Stimulated activated CD4-positive, alpha-beta T cell treated with anti-CD3 and anti-CD28 coated beads, Interleukin-15, amount 100 ng/mL, for 48 hours (primary cell): Measurements from ENCODE around the gene PHLDB2.

Experiments
- DNase-seq, 2 donors: peaks; one replicate each; pipeline ENCODE4 v3.0.0-alpha.2; 2020; ENCODE audit warnings: low read depth in 2 of 2

PHLDB2 gene

GRCh38 chr3:111851511-111851954, 7.5 kb upstream of the PHLDB2 start:
- DNase-seq, result no peak

DNA sequence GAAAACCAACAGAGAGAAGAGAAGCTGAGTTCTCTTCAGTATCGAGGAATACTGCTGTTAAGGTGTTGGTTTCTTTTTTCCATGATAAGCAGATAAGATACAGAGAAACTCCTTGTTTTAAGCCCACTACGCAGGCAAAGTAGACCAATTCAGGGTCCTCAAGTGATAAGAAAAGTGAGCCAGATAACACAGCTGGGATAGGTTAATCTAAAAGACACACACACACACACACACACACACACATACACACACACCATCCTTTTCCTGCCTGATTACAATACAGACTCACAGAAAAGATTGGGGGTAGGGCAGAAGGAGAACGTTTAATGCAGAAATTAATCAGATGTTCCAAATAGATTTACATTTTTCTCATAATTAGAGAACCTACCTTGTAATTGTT, 6.5 kb upstream of the PHLDB2 start:
- no peak for DNase-seq

DNA sequence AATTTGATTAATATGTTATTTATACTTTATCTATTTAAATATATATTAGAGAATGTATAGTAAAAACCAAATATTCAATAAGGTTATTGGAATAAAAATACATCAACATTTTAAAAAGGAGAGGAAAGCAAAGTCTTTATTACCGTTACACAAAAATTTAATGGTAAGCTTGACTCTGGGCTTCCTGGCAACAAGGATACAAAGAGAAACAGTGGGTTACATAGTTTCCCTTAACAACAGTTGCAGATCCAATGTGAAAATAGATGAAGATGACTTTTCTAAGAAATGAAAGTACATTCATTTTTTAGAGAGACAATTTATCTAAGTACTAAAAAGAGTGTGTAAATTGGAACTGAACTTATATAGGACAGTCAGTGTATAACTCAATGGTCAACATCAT, 6.0 kb upstream of the PHLDB2 start:
- no peak for DNase-seq

- DNase-seq, result no peak
These were observed 4.1 kb upstream of the PHLDB2 start for GRCh38 chr3:111854990-111855389.

DNA sequence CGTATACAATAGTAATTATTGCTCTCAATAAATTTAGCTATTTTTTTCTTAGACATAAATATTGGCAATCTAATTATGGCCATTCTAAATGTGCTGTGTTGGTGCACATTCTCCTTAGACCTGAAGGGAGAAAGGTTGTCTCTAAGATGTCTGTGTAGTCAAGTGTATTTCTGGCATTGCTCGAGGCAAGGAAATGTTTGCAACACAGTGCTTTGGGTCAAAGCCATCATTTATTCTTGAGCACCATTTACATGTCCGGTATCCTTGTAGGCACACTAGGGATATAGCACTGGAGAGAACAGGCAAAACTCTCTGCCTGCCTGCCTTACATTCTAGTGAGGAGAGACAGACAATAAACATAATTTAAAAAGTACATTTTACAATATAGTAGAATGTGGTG, 2.6 kb upstream of the PHLDB2 start:
- DNase-seq, result no peak

DNA sequence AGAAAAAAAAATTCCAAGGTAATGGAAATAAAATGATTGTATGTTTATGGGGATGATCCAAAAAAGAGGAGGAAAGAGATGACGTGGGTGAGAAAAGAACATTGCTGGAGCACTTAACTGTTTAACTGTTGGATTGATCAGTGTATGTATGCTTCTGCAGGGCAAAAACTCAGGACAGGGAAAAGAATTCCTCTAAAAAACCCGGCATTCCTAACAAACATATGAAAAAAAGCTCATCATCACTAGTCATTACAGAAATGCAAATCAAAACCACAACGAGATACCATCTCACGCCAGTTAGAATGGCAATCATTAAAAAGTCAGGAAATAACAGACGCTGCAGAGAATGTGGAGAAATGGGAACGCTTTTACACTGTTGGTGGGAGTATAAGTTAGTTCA, 1.6 kb upstream of the PHLDB2 start:
- DNase-seq, result no peak

DNA sequence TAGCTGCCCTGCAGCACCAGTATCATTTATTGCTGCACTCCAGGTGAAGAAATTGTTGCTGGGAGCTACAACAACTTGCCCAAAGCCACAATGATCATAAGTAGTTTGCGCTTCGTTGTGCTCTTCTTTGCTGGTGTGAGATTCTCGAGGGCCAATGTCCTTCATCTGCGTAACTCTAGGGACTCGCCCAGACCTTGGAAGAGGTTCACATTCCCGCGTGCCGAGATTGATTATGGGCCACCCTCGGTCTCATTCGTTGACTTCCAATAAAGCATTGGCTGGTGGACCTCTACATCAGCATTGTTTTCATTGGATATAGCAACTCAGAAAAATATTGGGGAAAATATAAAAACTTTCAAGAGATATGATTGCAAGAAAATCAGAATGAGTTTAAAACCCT, 423 bp upstream of the PHLDB2 start:
- no peak for DNase-seq

DNA sequence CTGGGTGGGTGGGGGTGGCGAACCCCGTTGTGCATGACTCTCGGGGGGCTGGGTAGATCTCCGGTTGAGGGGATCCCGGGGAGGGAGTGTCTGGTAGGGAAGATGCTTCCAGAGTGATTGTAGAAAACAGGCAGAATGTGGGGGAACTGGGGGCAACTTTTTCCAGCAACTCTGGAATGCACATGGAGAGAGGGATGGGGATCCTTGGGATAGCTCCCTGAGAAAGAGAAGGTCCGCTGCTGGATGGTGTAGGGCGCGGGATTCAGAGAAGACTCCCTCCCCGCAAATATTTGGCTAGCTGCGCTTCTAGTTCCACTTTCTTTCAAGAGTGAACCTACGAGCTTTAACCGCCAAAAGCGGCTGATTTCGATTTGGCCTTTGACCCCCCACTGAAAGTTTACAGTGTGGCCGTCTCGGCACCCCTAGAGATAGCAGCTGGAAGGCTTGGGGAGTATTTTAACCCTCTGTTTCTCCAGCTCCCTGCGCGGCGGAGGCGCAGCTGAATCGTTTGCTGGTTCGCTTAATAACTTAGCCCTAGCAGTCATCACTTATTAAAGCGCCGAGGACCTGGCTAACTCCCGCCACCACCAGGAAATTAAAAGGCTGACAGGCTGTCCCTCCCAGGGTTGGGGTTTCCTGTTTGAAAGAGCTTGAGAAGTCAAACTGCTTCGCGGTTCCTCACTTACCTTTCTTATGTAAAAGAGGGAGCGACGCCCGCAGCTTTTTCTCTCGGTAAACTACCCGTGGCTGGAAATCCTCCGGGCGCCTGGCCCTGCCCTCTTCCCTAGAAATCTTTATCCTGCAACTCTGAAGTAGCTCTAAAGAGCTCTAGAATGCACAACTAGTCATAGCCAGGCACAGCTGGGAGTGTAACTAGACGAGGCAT, 1.2 kb downstream of the PHLDB2 start:
- DNase-seq, result peak; percentile 15 to 20

- no peak for DNase-seq
These were observed 2.3 kb downstream of the PHLDB2 start for GRCh38 chr3:111861391-111861790.

- DNase-seq, result no peak
These were observed 3.4 kb downstream of the PHLDB2 start for GRCh38 chr3:111862415-111862814.

- no peak for DNase-seq
These were observed 3.9 kb downstream of the PHLDB2 start for GRCh38 chr3:111862974-111863373.

- no peak for DNase-seq
These were observed 5.1 kb downstream of the PHLDB2 start for GRCh38 chr3:111863942-111864694.

DNA sequence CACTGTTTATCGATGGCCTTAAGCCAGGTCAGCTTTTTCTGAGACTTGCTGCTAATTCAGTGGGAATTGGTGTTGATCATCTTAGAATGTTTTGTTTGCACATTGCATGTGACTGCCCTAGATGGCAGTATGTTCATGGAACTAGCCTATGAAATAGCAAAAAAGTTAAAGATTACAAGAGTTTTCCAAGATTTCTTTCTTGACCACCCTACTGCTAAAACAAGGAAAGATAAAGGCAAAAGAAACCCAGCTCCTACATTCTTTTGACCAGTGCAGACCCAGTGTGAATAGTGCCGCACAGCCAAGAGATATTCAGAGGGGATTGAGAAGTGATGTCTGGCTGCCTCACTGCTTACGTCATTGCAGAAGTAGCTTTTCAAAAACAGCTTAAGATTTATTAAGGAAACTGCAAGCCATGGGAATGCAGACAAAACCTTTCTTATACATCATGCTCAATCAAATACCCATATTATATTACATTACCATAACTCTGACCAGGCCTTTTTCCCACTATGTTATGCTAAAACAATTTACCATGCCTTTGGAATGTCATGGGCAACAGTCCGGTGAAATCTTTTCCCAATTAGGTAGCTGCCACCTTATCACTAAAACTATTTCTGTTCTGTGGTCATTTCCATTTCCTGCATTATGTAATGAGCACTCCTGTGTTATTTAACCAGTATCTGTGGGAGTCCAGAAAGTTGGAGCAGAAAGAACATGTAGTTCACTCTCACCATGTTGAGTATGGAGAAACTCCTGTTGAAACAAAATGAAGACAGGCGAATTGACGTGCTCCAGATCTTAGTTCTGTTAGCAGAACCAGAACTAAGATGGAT, 6.0 kb downstream of the PHLDB2 start:
- no peak for DNase-seq

DNA sequence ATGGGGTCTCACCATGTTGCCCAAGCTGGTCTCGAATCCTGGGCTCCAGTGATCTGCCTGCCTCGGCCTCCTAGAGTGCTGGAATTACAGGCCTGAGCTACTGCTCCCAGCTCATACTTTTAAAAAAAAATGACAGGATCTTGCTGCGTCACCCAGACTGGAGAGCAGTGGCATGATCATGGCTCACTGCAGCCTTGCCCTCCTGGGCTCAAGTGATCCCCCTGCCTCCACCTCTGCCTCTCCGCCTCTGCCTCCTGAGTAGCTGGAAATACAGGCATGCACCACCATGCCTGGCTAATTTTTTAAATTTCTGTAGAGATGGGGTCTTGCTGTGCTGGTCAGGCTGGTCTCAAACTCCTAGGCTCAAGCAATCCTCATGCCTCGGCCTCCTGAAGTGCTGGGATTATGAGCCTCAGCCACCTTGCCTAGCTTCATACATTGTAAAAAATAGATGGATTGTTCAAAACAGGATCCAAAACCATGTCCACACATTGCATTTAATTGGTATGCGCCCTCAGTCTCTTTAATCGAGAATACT, 8.9 kb downstream of the PHLDB2 start:
- DNase-seq, result no peak

DNA sequence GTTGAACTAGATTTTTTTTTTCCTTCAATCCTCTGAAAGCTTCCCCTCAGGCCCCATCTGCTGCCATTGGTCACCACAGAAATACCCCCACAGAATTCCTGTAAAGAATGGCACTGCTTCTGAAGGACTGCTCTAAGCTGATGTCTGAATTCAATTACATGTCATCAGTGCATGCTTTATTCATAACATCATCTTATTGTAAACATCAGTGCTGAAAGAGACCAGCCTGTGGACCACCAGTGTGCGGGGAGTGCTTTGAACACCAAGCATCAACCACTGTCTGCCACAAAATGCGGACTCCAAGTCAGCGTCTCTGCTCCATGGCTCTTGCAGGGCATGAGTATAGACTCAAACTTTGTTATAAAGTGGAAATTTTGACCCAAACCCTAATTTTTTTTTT, 11.6 kb downstream of the PHLDB2 start:
- DNase-seq, result no peak

GRCh38 chr3:111871809-111872623, 13.0 kb downstream of the PHLDB2 start:
- no peak for DNase-seq

DNA sequence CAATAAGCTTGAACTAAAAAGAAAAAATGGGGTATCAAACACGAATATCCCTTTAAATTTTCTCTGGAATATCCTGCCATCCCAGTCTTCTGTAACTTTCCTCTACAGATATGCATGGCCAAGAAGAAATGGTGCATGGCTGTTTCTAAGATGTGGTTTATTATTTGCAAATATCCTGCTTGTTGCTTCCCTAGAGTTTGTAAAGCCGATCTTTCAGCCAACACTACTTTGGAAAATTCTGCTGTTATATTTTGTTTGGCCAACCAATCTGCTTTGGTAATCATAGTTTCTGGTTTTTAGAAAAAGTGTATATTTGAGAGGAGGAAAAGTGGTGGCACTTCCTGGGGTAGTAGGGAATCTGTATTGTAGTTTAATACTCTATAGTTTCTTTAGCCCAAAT, 13.9 kb downstream of the PHLDB2 start:
- no peak for DNase-seq

DNA sequence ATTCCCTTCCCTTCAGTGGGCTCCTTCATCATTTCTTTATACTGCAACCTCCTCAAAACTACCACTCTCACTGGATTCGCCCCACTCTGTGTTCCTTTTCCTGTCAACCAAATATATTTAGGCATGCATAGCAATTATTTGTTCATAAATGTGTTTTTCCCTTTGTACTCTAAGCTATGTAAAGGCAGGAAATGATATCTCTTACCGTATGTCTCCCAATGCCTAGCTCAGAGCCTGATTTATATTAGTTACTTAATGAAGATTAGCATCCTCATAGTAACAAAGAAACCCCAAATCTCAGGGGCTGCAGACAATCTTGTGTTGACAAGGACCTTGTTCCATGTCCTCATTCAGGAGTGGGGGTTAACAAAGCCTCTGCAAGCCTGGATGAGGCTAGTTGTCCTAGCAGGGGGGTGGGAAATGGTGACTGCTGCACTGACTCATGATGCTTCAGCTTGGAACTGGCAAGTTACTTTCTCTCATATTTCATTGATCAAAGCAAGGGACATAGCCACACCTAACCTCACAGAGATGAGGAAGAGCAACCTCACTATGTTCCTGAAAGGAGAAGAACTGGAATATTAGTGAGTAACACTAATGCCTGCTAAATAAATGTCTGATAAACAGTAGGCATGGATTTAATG, 15.2 kb downstream of the PHLDB2 start:
- DNase-seq, result no peak

DNA sequence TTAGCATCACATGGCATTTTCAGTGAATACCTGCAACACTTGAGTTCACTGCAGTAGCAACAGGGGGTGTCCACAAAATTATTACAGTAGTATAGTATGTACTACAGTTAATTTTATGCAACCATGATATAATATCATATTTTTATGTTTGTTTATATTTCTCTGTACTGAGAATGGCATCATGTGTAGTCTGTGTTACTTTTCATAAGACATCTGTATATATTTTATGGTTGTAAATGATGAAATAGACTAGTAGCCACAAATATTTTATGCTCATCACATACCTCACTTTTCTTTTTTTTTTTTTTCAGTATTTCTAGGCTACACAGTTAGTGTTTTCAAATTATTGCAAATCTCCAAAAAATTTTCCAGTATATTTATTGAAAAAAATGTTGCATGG, 22.4 kb downstream of the PHLDB2 start:
- DNase-seq, result no peak

DNA sequence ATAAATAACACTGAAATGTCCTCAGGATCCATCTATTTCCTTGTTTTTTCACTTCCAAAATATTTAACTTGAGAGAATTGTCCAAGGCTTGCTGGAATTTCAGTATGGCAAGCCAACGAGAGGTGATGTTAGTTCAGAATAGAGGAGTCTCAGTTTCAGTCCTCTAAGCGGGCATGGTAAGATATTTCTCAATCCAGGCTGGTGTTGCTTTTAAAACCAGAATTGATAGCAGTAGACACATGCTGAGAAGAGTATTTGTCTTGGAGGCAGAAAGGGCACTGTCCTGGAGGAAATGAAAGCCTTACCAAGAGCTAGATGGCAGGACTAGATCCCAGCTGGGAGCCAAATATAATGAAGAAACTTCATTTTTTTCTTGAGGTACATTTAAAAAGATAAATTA, 23.1 kb downstream of the PHLDB2 start:
- no peak for DNase-seq

GRCh38 chr3:111882799-111883198, 23.7 kb downstream of the PHLDB2 start:
- DNase-seq, result no peak
